ENCODE results near the gene DTNB. TPM values are rescaled to one million over a fixed set of nuclear protein-coding genes. Genes with fewer than 3 reads are reported as not detected.
"Not testable (repeated sequence)": the region's sequence is repeated elsewhere in the genome, so short reads cannot be mapped to it uniquely, and the experiment has no call there.

DTNB gene
- total RNA-seq, 4 donors from 2014 or later, result 3.0 to 7.5 (median 4.3) TPM

DNA sequence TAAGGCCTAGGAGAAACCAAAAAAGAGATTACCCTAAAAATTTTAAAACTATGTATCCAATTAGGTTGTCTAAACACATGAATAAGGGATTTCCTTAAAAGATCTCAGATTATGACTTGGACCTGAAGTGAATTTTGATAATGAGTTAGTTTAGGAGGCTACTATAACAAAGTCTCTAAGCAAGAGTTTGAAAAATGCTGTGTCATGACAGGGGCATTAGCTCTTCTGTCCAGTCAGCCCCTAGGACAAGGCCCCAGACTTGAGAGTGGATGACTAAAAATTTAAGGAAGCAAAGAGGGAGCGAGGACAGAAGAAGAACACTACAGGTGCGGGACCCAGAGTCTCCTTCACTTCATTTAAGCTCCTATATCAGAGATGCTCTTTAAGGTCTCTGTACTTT lies 135.9 kb downstream of the DTNB start:
- H3K4me3 ChIP-seq, result no peak overlapping the region
- no peak overlapping the region for H3K27ac ChIP-seq (replicated peaks in 1 of 4)
- intact Hi-C loops (cut with DNase I), result no loop called here
- DNase-seq (ENCODE audit: extremely low spot score), result no peak
- TF ChIP-seq POLR2AphosphoS5 (IDR thresholded peaks at IDR 0.05), result no peak
- peaks cover 0 to 13% (median 0%) of the 10 kb centered on the region in 4 donors for H3K36me3 ChIP-seq
- H3K27me3 ChIP-seq, result no peaks in the 10 kb centered on the region
- no peaks in the 10 kb centered on the region for H3K9me3 ChIP-seq
- H3K4me1 ChIP-seq, result peaks cover 0 to 6% (median 2%) of the 10 kb centered on the region in 4 donors
- 85% methylated on average over 2 of the region's 2 CpGs for WGBS

- H3K27ac ChIP-seq (replicated peaks in 1 of 4); intact Hi-C loops (cut with DNase I); DNase-seq (ENCODE audit: extremely low spot score); H3K9me3 ChIP-seq; H3K27me3 ChIP-seq; H3K4me1 ChIP-seq; H3K4me3 ChIP-seq: not testable (repeated sequence)
- 88% methylated on average over 36 of the region's 52 CpGs for WGBS
- peaks cover 0 to 13% (median 0%) of the 10 kb centered on the region in 4 donors for H3K36me3 ChIP-seq
Measured at GRCh38 chr2:25535411-25536289, 137.7 kb downstream of the DTNB start.

DNA sequence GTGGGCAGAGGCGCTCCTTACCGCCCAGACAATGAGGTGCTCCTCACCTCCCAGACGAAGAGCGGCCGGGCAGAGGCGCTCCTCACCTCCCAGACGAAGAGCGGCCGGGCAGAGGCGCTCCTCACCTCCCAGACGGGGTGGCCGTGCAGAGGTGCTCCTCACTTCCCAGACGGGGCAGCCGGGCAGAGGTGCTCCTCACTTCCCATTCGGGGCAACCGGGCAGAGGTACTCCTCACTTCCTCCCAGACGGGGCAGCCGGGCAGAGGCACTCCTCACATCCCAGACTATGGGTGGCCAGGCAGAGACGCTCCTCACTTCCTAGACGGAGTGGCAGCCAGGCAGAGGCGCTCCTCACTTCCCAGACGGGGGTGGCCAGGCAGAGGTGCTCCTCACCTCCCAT lies 138.4 kb downstream of the DTNB start:
- 97% methylated on average over 14 of the region's 22 CpGs for WGBS
- H3K27ac ChIP-seq (replicated peaks in 1 of 4); DNase-seq (ENCODE audit: extremely low spot score); H3K4me1 ChIP-seq; intact Hi-C loops (cut with DNase I); H3K9me3 ChIP-seq; H3K27me3 ChIP-seq; H3K4me3 ChIP-seq: not testable (repeated sequence)
- H3K36me3 ChIP-seq, result peaks cover 0 to 13% (median 0%) of the 10 kb centered on the region in 4 donors

DNA sequence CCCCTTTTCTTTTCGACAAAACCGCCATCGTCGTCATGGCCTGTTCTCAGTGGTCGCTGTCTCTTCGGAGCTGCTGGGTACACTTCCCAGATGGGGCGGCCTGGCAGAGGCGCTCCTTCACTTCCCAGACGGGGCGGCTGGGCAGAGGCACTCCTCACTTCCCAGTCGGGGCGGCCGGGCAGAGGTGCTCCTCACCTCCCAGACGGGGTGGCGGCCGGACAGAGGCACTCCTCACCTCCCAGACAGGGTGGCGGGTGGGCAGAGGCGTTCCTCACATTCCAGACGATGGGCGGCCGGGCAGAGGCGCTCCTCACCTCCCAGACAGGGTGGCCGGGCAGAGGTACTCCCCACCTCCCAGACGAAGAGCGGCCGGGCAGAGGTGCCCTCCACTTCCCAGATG lies 138.9 kb downstream of the DTNB start:
- WGBS, result 98% methylated on average over 25 of the region's 26 CpGs
- Histone ChIP-seq H3K4me1 (peaks cover 0 to 6% (median 2%) of the 10 kb centered on the region in 4 donors), H3K36me3 (peaks cover 0 to 13% (median 0%) of the 10 kb centered on the region in 4 donors), H3K9me3 (no peaks in the 10 kb centered on the region), H3K27ac (replicated peaks in 1 of 4) (no peak overlapping the region), H3K4me3 (no peak overlapping the region), H3K27me3 (no peaks in the 10 kb centered on the region)
- no peak for TF ChIP-seq POLR2A (IDR thresholded peaks at IDR 0.05; ENCODE audit: low read depth)
- no peak for TF ChIP-seq EP300 (IDR thresholded peaks at IDR 0.05)
- TF ChIP-seq, protein P1, sequence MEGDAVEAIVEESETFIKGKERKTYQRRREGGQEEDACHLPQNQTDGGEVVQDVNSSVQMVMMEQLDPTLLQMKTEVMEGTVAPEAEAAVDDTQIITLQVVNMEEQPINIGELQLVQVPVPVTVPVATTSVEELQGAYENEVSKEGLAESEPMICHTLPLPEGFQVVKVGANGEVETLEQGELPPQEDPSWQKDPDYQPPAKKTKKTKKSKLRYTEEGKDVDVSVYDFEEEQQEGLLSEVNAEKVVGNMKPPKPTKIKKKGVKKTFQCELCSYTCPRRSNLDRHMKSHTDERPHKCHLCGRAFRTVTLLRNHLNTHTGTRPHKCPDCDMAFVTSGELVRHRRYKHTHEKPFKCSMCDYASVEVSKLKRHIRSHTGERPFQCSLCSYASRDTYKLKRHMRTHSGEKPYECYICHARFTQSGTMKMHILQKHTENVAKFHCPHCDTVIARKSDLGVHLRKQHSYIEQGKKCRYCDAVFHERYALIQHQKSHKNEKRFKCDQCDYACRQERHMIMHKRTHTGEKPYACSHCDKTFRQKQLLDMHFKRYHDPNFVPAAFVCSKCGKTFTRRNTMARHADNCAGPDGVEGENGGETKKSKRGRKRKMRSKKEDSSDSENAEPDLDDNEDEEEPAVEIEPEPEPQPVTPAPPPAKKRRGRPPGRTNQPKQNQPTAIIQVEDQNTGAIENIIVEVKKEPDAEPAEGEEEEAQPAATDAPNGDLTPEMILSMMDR (IDR thresholded peaks at IDR 0.05), result no peak
- intact Hi-C loops (cut with DNase I), result no loop called here
- DNase-seq (ENCODE audit: extremely low spot score), result no peak

DNA sequence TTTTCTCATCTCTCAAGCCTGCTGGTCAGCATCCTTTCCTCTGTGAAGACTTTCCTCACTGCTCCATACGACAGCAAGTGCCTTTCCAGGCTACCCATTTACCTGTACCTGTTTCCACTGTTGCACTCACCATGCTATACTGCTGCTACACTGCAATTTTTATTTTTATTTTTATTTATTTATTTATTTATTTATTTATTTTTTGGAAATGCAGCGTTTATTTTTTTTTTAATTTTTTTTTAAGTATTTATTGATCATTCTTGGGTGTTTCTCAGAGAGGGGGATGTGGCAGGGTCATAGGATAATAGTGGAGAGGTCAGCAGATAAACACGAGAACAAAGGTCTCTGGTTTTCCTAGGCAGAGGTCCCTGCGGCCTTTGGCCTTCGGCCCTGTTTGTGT lies 139.6 kb downstream of the DTNB start:
- H3K4me1 ChIP-seq; H3K27me3 ChIP-seq; H3K4me3 ChIP-seq; H3K9me3 ChIP-seq; intact Hi-C loops (cut with DNase I); DNase-seq (ENCODE audit: extremely low spot score); H3K27ac ChIP-seq (replicated peaks in 1 of 4): not testable (repeated sequence)
- WGBS, result 89% methylated on average over 5 of the region's 5 CpGs
- peaks cover 0 to 13% (median 0%) of the 10 kb centered on the region in 4 donors for H3K36me3 ChIP-seq

DNA sequence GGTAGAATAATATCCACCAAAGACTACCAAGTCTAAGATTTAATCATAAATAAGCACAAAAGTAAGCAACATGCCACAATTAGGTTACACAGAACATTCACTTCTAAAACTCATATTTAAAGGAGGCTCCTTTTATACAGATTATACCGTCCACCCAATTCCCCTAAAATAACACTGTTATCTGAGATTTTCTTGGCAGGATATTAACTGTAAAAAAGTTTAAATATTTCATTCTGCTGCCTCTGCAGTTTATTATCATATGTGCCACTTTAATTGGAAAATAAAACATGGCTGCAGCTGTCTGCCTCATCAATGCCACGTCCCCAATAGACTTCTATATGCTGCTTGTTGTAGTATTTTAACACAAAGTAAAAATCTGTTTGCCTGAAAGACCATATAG lies 140.9 kb downstream of the DTNB start:
- no peak for DNase-seq (ENCODE audit: extremely low spot score)
- Histone ChIP-seq H3K36me3 (peaks cover 0 to 13% (median 0%) of the 10 kb centered on the region in 4 donors), H3K27me3 (no peaks in the 10 kb centered on the region), H3K4me1 (no peaks in the 10 kb centered on the region), H3K27ac (replicated peaks in 1 of 4) (no peak overlapping the region), H3K9me3 (no peaks in the 10 kb centered on the region), H3K4me3 (no peak overlapping the region)
- WGBS, result 86% methylated on average over 2 of the region's 2 CpGs
- TF ChIP-seq EP300 (IDR thresholded peaks at IDR 0.05) (no peak), POLR2A (IDR thresholded peaks at IDR 0.05; ENCODE audit: low read depth) (no peak), POLR2AphosphoS5 (IDR thresholded peaks at IDR 0.05) (no peak)
- intact Hi-C loops (cut with DNase I), result no loop called here

DNA sequence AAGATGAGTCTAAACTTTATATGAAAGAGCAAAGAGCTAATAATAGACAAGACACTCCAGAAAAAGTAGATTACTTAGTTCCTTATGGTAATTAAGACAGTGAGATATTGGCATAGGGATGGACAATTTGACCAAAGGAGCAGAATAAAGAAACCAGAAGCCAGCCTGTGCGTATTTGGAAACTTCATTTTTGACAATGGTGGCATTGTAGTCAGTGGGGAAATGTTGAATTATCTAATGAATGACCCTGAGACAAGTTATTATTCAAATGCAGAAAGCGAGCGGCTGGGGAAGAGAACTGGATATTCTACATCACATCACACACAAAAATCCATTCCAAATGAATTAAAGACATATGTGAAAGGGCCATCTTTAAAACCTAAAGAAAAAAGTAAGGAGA lies 144.3 kb downstream of the DTNB start:
- TF ChIP-seq, protein P1 (IDR thresholded peaks at IDR 0.05), result no peak
- TF ChIP-seq EP300 (IDR thresholded peaks at IDR 0.05), result no peak
- TF ChIP-seq POLR2AphosphoS5 (IDR thresholded peaks at IDR 0.05), result no peak
- TF ChIP-seq POLR2A (IDR thresholded peaks at IDR 0.05; ENCODE audit: low read depth), result no peak
- Histone ChIP-seq H3K27me3 (no peaks in the 10 kb centered on the region), H3K9me3 (no peaks in the 10 kb centered on the region), H3K27ac (replicated peaks in 1 of 4) (no peak overlapping the region), H3K4me3 (no peak overlapping the region), H3K36me3 (no peaks in the 10 kb centered on the region), H3K4me1 (no peaks in the 10 kb centered on the region)
- intact Hi-C loops (cut with DNase I), result loop anchor here (10.0 kb wide), 1 partner anchor 254 kb away; no protein-coding TSS in a partner anchor
- DNase-seq (ENCODE audit: extremely low spot score), result no peak
- 75% methylated on average over 3 of the region's 3 CpGs for WGBS

All from esophagus muscularis mucosa (tissue), 4 donors.